ENCODE data around the gene SIX5. TPM values are rescaled to one million over a fixed set of nuclear protein-coding genes. Genes with fewer than 3 reads are reported as not detected.

Gene SIX5
- total and polyA plus RNA-seq, 9 of the 15 experiments (the other 6 are each of a cell fraction or from before 2014, with no cell fraction given): 1.4 to 17.2 (median 7.4) TPM; not detected in 2

DNA sequence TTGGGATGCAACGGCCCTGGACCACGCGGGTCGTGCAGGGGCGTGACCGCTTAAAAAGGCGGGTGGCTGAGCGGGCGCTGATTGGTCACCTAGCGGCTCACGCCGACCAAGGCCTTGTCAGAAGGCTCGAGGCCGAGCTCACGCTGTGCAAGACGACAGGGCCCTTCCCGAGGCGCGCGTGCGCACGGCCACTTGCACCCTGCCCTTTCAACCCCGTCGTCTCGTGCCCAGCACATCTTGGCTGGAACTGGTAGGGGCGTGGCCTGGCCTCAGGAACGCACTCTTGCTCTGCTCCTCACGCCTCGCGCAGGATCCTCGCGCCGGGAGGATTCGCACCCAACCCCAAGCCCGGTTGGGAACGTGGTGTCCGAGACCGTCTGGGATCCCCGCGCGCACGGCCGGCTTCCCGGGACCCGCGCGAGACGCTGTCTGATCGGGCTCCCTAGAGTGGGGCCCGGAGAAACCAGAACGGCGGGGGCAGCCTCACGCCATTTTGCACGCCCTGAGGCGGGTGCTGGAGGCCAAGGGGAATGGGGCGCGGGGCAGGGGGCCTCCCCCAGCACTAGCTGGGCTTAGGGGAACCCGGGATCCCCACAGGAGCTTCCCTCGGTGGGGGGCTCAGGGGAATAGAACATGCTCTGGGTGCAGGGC lies 35.8 kb downstream of the SIX5 start, which contains the start of gene MEIOSIN:
Gene MEIOSIN, plus strand, starts transcription at position 280 of the 651 bp plus-strand sequence. CDS start 1,938 bp downstream, outside the sequence.
- Histone ChIP-seq H3K9ac (ENCODE audit: insufficient read depth in 1 of 2, low read depth in 2 of 2, low read length in 2 of 2) (no peak within 1 kb of the TSS), H3K27ac (ENCODE audit: extremely low read depth, low read depth, low read length) (0 out of 3 replicates have a peak within 1 kb of the TSS, but pooled peaks have one; percentile 10), H2AFZ (ENCODE audit: low read depth, low read length) (peak within 1 kb of the TSS; percentile 38), H3K27me3 (ENCODE audit: control insufficient read depth in 2 of 2, insufficient read depth in 2 of 2, low read length in 2 of 2) (no peaks in the 10 kb centered on the region), H3K9me1 (ENCODE audit: control insufficient read depth, insufficient read depth, low read length) (no peaks in the 10 kb centered on the region), H3K9me3 (replicated peaks; ENCODE audit: control insufficient read depth, insufficient read depth, low read depth, low read length) (no peaks in the 10 kb centered on the region), H3K36me3 (ENCODE audit: control insufficient read depth, insufficient read depth, low read length) (no peaks in the 10 kb centered on the region), H3K4me2 (ENCODE audit: insufficient read depth, low read length) (no peak within 1 kb of the TSS), H3K79me2 (ENCODE audit: control insufficient read depth, insufficient read depth, low read length) (peaks cover 25% of the 10 kb centered on the region), H3K4me1 (replicated peaks in 1 of 2; ENCODE audit: control insufficient read depth in 2 of 2, insufficient read depth in 2 of 2, low read length in 2 of 2) (peaks cover 17 to 45% of the 10 kb centered on the region in 2 experiments), H4K20me1 (replicated peaks; ENCODE audit: control insufficient read depth, insufficient read depth, low read length) (peaks cover 5% of the 10 kb centered on the region; the same call in 1 of the 2 replicates), H3K4me3 (no peak within 1 kb of the TSS)
- intact Hi-C loops (cut with micrococcal nuclease) (no loop called here), in situ Hi-C loops (cut with MboI) (no loop called here)
- ATAC-seq (no peak), FAIRE-seq (no peak), DNase-seq (ENCODE audit: extremely low read depth in 1 of 4, low spot score in 3 of 4) (no peak)
- ChIA-PET POLR2A (interaction anchor here (0.6 to 3.8 kb wide), 2 partner anchors 17 to 39 kb away, joined by 3 to 16 read pairs; no protein-coding TSS in a partner anchor), CTCF (ENCODE audit: low intra/inter-chr PET ratio) (interaction anchor here (0.6 kb wide), 1 partner anchor 1050 kb away, joined by 3 read pairs; no protein-coding TSS in a partner anchor)
- TF ChIP-seq CREBBP (IDR thresholded peaks at IDR 0.05; ENCODE audit: low read depth, low read length): no peak
- TF ChIP-seq, protein P1, sequence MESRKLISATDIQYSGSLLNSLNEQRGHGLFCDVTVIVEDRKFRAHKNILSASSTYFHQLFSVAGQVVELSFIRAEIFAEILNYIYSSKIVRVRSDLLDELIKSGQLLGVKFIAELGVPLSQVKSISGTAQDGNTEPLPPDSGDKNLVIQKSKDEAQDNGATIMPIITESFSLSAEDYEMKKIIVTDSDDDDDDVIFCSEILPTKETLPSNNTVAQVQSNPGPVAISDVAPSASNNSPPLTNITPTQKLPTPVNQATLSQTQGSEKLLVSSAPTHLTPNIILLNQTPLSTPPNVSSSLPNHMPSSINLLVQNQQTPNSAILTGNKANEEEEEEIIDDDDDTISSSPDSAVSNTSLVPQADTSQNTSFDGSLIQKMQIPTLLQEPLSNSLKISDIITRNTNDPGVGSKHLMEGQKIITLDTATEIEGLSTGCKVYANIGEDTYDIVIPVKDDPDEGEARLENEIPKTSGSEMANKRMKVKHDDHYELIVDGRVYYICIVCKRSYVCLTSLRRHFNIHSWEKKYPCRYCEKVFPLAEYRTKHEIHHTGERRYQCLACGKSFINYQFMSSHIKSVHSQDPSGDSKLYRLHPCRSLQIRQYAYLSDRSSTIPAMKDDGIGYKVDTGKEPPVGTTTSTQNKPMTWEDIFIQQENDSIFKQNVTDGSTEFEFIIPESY (CRISPR knock-in tag; IDR thresholded peaks at IDR 0.05): peak; percentile 97
- TF ChIP-seq, protein P2, sequence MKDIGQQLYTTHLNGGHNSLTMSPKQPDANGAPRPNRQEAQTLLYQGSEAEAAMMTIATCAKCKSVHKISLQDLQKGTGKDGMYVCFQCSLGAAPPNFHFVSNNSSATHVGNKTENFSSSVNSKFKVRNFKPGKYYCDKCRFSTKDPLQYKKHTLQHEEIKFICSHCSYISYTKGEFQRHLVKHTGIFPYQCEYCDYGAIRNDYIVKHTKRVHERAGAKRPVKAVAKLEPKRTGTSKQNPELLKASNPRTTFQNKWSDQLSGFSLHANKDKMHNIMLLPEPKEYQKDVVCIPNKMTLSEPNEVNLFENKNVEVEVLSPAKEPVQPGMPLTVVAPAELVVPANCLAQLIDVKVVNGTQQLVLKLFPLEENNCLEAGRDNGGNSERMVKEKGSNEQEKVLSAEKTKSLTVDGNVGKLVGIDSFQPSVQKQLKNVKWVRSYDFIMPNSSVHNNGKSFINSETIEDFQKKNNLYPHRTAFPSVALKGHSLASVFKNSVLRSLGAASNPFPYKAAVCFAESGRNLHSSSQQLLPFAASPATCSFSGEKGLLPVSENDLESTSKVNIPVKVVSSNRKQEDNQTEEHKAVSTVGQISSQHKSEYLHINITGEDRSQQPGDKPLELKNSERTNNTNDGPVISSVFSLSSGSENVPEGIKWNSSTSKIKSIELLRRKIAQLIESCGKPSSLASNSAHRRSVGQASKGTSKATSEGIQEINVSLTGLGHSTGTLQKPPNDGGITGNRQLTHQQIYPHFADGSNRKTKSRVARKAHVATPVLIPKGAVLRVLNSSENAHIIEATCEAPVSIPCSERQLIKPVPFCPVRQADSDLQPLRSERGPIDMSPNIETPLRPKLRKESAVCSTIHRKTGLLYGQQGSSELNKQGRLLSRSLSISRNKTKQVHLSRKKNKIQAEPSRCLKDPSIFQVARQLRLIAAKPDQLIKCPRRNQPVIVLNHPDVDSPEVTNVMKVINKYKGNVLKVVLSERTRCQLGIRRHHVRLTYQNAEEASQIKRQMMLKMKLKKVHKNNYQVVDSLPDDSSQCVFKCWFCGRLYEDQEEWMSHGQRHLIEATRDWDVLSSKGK (CRISPR knock-in tag; IDR thresholded peaks at IDR 0.05): no peak
- no peak for TF ChIP-seq PHTF2 (CRISPR knock-in tag; IDR thresholded peaks at IDR 0.05)
- no peak for TF ChIP-seq ESRRB (CRISPR knock-in tag; IDR thresholded peaks at IDR 0.05; ENCODE audit: borderline replicate concordance)
- no TSS peak for BruUV-seq (replicated peaks)
- WGBS (ENCODE audit: insufficient coverage, low coverage, missing lambda C conversion rate): 93% methylated on average over 29 of the region's 59 CpGs
